Nephron progenitor cell (in vitro differentiated cells): Measurements from ENCODE around the gene ZNF512B.
"Not testable (repeated sequence)": the region's sequence is repeated elsewhere in the genome, so short reads cannot be mapped to it uniquely, and the experiment has no call there.

Experiments used
- DNase-seq: peaks from one replicate; pipeline ENCODE4 v3.0.0; 2021
- H3K27ac Mint-ChIP-seq: 2 replicates; pipeline ENCODE4 v1.8.0; 2021; ENCODE audit warnings: mild to moderate bottlenecking, moderate library complexity, mixed read lengths
- H3K27me3 Mint-ChIP-seq: 2 replicates; pipeline ENCODE4 v1.8.0; 2021; ENCODE audit warnings: mild to moderate bottlenecking, low read depth, mixed read lengths; ENCODE audit not compliant: poor library complexity
- H3K36me3 Mint-ChIP-seq: 2 replicates; pipeline ENCODE4 v1.8.0; 2021; ENCODE audit warnings: low read depth, mixed read lengths
- H3K4me1 Mint-ChIP-seq: 2 replicates; pipeline ENCODE4 v1.8.0; 2021; ENCODE audit warnings: mixed read lengths
- H3K4me3 Mint-ChIP-seq: 2 replicates; pipeline ENCODE4 v1.8.0; 2021; ENCODE audit warnings: mild to moderate bottlenecking, moderate library complexity, mixed read lengths
- H3K9me3 Mint-ChIP-seq: 2 replicates; pipeline ENCODE4 v1.8.0; 2021; ENCODE audit warnings: mild to moderate bottlenecking, moderate library complexity, mixed read lengths
- CTCF ChIP-seq: fragments of 200-600 bp; sonication (generic); IDR thresholded peaks from 2 replicates; pipeline ENCODE4 v1.5.0; 2021; ENCODE audit warnings: antibody characterized with exemption

Gene ZNF512B

GRCh38 chr20:63979229-63979556 is 9.5 kb upstream of the ZNF512B start:
- peak overlapping the region; percentile 72 for H3K4me3 Mint-ChIP-seq

GRCh38 chr20:63978319-63979228 is 8.8 kb upstream of the ZNF512B start:
- peak overlapping the region; percentile 75 for H3K4me3 Mint-ChIP-seq
- H3K9me3 Mint-ChIP-seq, result no peaks in the 10 kb centered on the region
- H3K4me1 Mint-ChIP-seq, result peaks cover 49% of the 10 kb centered on the region
- TF ChIP-seq CTCF, result no peak
- DNase-seq, result peak; percentile 73
- H3K27me3 Mint-ChIP-seq, result peaks cover 47% of the 10 kb centered on the region
- H3K27ac Mint-ChIP-seq, result no peak overlapping the region
- peaks cover 18% of the 10 kb centered on the region for H3K36me3 Mint-ChIP-seq

More at GRCh38 chr20:63979229-63979556, 9.5 kb upstream of the ZNF512B start:
- H3K27ac Mint-ChIP-seq, result no peak overlapping the region
- TF ChIP-seq CTCF, result no peak
- H3K36me3 Mint-ChIP-seq, result peaks cover 19% of the 10 kb centered on the region
- H3K27me3 Mint-ChIP-seq, result peaks cover 47% of the 10 kb centered on the region
- H3K9me3 Mint-ChIP-seq, result no peaks in the 10 kb centered on the region
- H3K4me1 Mint-ChIP-seq, result peaks cover 43% of the 10 kb centered on the region
- peak; percentile 49 for DNase-seq

GRCh38 chr20:63977739-63978276 is 8.1 kb upstream of the ZNF512B start:
- no peak for TF ChIP-seq CTCF
- peaks cover 53% of the 10 kb centered on the region for H3K27me3 Mint-ChIP-seq
- H3K4me3 Mint-ChIP-seq, result peak overlapping the region; percentile 75
- H3K36me3 Mint-ChIP-seq, result peaks cover 11% of the 10 kb centered on the region
- no peak for DNase-seq
- no peaks in the 10 kb centered on the region for H3K9me3 Mint-ChIP-seq
- peaks cover 51% of the 10 kb centered on the region for H3K4me1 Mint-ChIP-seq
- no peak overlapping the region for H3K27ac Mint-ChIP-seq

- DNase-seq, result no peak
- H3K36me3 Mint-ChIP-seq, result peaks cover 5% of the 10 kb centered on the region
- no peak overlapping the region for H3K27ac Mint-ChIP-seq
- peaks cover 51% of the 10 kb centered on the region for H3K4me1 Mint-ChIP-seq
- peaks cover 60% of the 10 kb centered on the region for H3K27me3 Mint-ChIP-seq
- no peak for TF ChIP-seq CTCF
- H3K4me3 Mint-ChIP-seq, result peak overlapping the region; percentile 66
- no peaks in the 10 kb centered on the region for H3K9me3 Mint-ChIP-seq
Measured at GRCh38 chr20:63976980-63977738, 7.4 kb upstream of the ZNF512B start.

GRCh38 chr20:63976511-63976910 is 6.8 kb upstream of the ZNF512B start:
- not testable (repeated sequence) for H3K36me3 Mint-ChIP-seq, H3K9me3 Mint-ChIP-seq, H3K4me3 Mint-ChIP-seq, DNase-seq, H3K27ac Mint-ChIP-seq
- H3K27me3 Mint-ChIP-seq, result peaks cover 64% of the 10 kb centered on the region
- H3K4me1 Mint-ChIP-seq, result peaks cover 46% of the 10 kb centered on the region
